ENCODE measurements around the gene KLF7.

The KLF7 gene

GRCh38 chr2:207123776-207124391 lies 41.9 kb downstream of the KLF7 start:
- no peak for DNase-seq (ENCODE audit: low read depth)

- no peak for DNase-seq (ENCODE audit: low read depth)
Observed at GRCh38 chr2:207123335-207123744, 42.4 kb downstream of the KLF7 start.

- no peak for DNase-seq (ENCODE audit: low read depth)
Observed at GRCh38 chr2:207122651-207123334, 43.0 kb downstream of the KLF7 start.

GRCh38 chr2:207121784-207122183 lies 44.0 kb downstream of the KLF7 start:
- DNase-seq (ENCODE audit: low read depth): peak; percentile 82

- DNase-seq (ENCODE audit: low read depth): no peak
Observed at GRCh38 chr2:207119048-207119447, 46.7 kb downstream of the KLF7 start.

GRCh38 chr2:207117668-207118067 lies 48.1 kb downstream of the KLF7 start:
- no peak for DNase-seq (ENCODE audit: low read depth)

GRCh38 chr2:207115715-207116364 lies 49.9 kb downstream of the KLF7 start:
- peak; percentile 34 for DNase-seq (ENCODE audit: low read depth)

GRCh38 chr2:207113414-207113813 lies 52.3 kb downstream of the KLF7 start:
- no peak for DNase-seq (ENCODE audit: low read depth)

- no peak for DNase-seq (ENCODE audit: low read depth)
Observed at GRCh38 chr2:207112785-207113184, 53.0 kb downstream of the KLF7 start.

- no peak for DNase-seq (ENCODE audit: low read depth)
Observed at GRCh38 chr2:207112383-207112782, 53.4 kb downstream of the KLF7 start.

- no peak for DNase-seq (ENCODE audit: low read depth)
Observed at GRCh38 chr2:207111757-207112156, 54.0 kb downstream of the KLF7 start.

GRCh38 chr2:207110715-207111114 lies 55.0 kb downstream of the KLF7 start:
- DNase-seq (ENCODE audit: low read depth): no peak

GRCh38 chr2:207110310-207110709 lies 55.4 kb downstream of the KLF7 start:
- no peak for DNase-seq (ENCODE audit: low read depth)

GRCh38 chr2:207109768-207110167 lies 56.0 kb downstream of the KLF7 start:
- DNase-seq (ENCODE audit: low read depth): no peak

- DNase-seq (ENCODE audit: low read depth): no peak
Observed at GRCh38 chr2:207108440-207108839, 57.3 kb downstream of the KLF7 start.

GRCh38 chr2:207107551-207107950 lies 58.2 kb downstream of the KLF7 start:
- DNase-seq (ENCODE audit: low read depth): no peak

GRCh38 chr2:207107131-207107530 lies 58.6 kb downstream of the KLF7 start:
- no peak for DNase-seq (ENCODE audit: low read depth)

- DNase-seq (ENCODE audit: low read depth): peak; percentile 12
Observed at GRCh38 chr2:207103132-207103531, 62.6 kb downstream of the KLF7 start.

GRCh38 chr2:207101984-207102383 lies 63.8 kb downstream of the KLF7 start:
- DNase-seq (ENCODE audit: low read depth): no peak

GRCh38 chr2:207097278-207097677 lies 68.5 kb downstream of the KLF7 start:
- no peak for DNase-seq (ENCODE audit: low read depth)

- DNase-seq (ENCODE audit: low read depth): no peak
Observed at GRCh38 chr2:207095963-207096362, 69.8 kb downstream of the KLF7 start.

- no peak for DNase-seq (ENCODE audit: low read depth)
Observed at GRCh38 chr2:207093234-207093633, 72.5 kb downstream of the KLF7 start.

GRCh38 chr2:207092818-207093217 lies 72.9 kb downstream of the KLF7 start:
- no peak for DNase-seq (ENCODE audit: low read depth)

All from ELR (cell line).